Stimulated activated CD4-positive, alpha-beta T cell treated with anti-CD3 and anti-CD28 coated beads, Interleukin-4, amount 100 ng/mL, for 48 hours (primary cell): ENCODE data around the gene CLEC3A.
"Not testable (repeated sequence)": the region's sequence is repeated elsewhere in the genome, so short reads cannot be mapped to it uniquely, and the experiment has no call there.

ENCODE experiments used
- DNase-seq, 2 donors: peaks; one replicate each; pipeline ENCODE4 v3.0.0-alpha.2; 2020; ENCODE audit warnings: low read depth in 2 of 2

CLEC3A gene, protein sequence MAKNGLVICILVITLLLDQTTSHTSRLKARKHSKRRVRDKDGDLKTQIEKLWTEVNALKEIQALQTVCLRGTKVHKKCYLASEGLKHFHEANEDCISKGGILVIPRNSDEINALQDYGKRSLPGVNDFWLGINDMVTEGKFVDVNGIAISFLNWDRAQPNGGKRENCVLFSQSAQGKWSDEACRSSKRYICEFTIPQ

DNA sequence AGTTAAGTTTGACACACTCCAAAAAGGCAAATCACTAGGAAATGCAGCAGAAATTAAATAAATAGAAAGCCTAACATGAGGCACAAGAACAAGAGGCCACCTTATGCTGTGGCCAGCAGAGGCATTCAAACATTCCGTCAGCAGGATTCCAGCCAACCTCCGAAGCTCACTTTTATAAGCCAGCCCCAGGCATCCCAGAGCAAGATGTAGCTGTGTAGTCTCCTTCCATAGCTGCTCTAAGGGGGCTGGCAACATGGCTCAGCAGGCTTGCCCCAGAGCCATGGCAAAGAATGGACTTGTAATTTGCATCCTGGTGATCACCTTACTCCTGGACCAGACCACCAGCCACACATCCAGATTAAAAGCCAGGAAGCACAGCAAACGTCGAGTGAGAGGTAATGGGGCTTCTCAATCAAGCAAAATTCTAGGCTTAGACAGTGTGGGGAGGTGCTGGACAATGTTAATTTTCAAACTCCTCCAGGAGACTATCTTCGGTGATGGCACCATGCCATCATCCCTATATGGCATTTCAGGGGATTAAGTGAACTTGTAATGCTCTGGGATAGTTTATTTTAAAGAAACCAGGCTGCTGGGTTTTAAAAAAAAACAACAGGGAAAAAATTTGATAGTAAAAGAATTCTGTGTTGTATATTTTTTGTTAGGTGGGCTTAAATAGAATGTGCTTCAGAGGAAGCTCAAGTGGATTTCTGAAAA lies at the start of gene CLEC3A:
CLEC3A (plus strand) TSS at position 202 of the 714 bp plus-strand sequence; CDS start at position 281, 79 bp downstream.
- no peak for DNase-seq

DNA sequence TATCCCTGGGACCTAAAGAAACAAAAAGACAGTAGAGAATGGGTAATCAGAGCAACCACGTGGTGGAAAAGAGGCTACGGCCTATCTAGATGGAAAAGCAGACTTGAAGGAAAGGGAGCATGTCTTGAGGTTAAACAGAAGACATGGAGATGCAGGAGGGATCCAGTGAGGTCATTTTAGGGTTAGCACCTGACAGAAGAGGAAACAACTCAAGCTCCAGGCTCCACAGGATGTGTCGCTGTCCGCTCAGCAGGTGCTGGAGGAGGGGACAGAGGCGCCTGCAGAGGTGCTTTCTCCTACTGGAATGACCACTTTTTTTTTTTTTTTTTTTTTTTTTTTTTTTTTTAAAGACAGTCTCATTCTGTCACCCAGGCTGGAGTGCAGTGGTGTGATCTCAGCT lies 47.5 kb upstream of the CLEC3A start:
- no peak for DNase-seq

DNA sequence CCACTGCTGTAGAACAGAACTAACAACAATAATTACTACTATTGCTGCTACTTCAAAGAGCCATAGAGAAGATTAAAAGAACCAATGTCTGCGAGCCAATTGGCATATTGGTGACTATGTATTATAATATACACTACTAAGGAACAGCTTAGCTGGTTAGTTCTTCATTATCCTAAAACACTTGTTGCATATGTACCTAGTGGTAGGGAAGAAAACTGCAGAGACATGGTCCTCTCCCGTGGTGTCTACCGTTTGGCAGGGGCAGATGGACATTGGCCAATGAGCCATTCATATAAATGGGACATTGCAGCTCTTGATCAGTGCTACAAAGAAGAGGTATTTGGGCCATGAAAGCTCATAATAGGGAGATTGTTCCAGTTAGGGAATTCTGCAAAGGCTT lies 46.4 kb upstream of the CLEC3A start:
- no peak for DNase-seq

DNA sequence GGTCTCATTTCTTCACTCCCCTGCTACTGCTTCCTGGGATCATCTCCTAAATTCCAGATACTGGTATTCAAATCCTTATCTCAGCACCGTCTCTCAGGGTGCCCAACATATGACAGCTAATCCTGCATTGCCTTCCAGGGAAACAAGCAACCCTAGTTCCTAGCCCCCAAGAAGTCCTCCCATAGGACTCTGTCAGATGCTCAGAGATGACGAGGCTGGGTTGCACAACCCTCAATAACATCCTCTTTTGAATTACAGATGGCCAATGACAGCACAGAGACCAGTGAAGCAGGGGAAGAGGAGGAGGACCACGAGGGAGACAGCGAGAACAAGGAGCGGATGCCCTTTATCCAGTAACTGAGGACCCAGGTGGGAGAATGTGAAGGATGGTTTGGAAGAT lies 45.0 kb upstream of the CLEC3A start:
- no peak for DNase-seq

DNA sequence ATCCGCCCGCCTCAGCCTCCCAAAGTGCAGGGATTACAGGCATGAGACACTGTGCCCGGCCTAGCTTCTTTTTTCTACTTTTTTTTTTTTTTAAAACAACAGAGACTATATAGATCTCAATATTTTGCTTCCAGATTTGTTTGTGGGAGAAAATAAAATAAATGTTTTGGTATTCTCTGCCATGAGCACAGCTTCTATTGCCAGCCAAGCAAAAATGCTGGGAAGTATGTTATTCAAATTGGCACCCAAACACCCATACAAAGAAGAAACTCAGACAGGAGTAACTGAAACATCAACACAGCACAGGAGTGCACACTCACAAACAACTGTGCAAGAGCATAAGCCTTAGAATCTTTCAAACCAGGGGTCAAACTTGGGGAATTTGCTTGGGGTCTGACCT lies 37.2 kb upstream of the CLEC3A start:
- no peak for DNase-seq

DNA sequence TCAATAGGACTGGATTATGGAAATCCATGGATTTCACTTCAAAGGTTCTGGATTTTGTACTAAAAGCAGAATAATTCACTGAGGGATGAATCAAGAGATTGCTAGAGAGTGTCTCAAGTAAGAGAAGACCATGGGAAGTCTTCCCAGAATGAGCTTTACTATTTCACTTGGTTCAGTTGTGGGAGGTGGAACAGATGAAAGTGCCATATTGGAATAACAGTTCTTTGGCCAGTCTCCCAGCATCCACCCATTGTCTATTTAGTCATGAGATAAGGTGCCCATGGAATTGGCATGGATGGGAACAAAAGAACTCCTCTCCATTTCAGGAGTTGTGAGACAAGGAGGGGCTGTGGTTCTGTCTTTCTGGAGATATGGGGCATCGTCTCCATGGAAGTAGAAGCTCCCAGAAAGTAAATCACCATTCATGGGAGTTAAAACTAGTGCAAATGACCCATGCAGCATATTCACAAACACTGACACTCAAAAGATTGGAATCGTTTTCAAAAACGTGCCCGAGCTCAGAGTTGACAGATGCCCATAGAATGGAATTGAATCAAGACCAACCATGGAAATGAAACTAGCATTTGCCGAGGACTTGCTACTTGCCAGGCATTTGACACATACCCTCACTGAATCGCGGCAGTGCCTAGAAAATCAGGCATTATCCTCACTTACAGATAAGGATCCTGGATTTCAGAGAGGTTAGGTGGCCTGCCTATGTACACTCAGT lies 36.2 kb upstream of the CLEC3A start:
- no peak for DNase-seq

DNA sequence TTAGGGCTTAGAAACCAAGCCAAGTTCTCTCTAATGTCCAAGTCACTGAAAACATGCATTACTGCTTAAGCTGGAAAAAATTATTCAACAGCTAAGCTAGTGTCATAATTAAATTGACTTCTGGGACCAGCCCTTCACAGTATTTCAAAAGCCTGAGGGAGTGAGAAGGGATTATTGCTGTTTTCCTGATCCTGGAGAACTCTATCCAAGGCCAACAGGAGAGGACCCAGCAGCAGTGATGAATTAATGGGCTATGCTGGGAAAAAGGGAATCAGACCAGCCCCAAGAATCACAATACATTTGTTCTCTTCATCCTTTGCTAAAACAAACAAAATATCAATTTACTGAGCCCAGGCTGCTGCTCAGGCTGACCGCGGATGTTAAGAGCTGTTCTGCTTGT lies 34.5 kb upstream of the CLEC3A start:
- DNase-seq, result no peak

DNA sequence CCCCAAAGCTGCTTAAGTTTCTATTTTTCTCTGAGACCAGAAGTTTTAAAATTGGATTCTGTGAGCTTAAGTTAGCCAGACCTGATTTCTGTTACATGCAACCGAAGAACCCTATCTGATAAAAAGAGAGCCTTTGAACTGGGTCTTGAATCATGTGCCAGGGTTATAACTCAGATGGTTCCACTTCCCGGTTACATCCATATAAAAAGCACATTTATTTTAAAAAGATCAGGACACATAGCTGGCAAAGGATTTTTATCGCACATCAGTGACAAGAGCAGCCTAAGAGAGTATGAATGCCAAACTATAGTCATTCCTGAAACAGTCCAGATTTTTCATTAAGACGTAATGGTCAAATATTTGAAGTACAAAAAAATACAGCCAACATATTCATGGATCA lies 32.5 kb upstream of the CLEC3A start:
- no peak for DNase-seq

DNA sequence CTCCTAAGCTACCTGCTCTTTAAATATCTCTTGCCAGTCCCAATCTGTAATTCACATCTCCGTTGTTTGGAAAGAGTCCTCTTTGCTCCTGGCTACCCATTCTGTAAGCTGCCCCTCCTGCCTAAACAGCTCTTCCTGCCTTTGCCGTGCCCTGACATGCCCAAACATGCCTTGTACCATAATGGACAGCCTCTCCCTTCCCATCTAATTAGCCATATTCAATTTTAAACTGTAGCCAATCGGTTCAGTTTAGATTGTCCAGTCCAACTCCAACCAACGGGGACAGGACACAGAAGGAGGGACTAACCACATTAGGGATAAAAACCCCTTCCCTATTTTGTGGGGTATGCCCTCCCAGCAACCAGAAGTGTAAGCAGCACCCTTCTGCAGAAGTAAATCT lies 30.6 kb upstream of the CLEC3A start:
- no peak for DNase-seq

DNA sequence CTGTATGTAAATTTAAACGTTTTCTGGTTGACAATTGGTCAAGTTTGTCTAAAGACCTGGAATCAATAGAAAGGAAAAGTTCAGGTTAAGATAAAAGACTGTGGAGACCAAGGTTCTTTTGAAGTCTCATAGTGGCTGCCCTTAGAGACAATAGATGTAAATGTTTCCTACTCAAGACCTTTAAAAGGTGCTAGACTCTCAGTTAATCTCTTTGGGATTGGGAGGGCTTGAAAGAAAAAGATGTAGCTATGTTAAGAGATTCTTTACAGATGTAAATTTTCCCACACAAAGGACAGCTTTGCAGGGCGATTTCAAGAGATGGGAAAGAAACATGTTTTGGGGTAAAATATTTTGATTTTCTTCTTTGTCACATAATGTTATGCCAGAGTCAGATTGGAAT lies 30.0 kb upstream of the CLEC3A start:
- not testable (repeated sequence) for DNase-seq

DNA sequence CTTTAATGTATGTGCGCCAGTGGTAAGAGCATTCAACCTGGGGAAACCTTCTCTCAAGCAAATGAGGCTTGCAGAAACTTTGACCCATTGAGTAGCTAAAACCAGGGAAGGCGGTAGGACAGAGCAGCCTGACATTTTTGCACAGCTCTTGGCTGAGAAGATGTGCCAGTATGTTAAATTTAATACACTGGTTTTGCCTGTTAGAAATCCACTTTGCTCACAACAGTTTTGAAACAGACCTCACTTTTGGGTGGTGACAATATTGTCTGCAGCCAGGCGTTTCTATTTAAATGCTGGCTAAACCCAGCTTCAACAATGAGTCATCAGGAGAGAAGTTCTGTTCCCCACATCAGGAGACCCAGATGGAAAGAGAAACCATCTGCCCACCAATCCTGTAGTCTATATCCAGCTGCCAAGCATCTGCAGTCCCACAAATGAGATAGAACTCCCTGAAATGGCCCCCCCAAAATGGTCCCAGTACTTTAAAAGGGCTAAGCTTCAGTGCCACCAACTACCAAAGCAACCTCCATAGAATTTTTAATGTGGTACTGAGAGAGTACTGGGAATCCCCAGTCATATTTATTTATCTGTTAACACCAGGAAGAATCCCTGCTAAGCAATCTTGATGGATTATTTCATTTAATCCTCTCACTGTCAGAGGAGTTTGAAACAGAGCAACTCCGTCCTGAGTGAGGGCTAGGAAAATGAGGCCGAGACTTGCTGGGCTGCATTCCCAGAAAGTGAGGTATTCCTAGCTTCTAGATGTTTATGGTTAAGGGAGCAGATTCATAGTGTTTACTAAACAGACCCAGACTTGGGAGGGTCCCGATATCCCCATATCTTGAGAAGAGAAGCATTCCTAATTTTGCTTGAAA lies 29.0 kb upstream of the CLEC3A start:
- DNase-seq, result no peak

DNA sequence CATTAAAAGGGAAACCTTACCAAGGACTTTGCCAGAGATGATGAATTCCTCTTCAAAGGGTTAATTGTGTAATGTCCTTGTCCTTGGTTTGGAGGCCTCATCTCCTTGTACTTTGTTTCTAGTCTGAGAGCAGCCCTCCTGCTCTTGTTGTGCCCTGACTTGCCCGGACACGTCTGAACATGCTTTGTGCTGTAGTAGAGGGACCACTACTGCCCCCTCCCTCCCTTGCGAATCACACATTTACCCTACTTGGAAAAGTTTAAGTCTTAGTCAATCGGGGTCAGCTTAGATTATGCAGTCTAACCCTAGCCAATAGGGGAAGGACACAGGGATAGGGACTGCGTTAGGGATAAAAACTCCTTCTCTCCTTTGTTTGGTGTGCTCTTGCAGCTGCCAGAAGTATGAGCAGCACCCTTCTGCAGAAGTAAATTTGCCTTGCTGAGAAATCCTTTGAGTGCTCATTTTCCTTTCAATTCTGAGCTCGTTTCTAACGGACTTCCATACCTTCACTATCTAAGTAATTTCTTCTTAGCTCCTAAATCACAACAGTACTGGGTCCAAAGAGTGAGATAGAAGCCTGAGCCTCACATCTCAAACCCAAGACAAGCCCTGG lies 26.4 kb upstream of the CLEC3A start:
- no peak for DNase-seq

DNA sequence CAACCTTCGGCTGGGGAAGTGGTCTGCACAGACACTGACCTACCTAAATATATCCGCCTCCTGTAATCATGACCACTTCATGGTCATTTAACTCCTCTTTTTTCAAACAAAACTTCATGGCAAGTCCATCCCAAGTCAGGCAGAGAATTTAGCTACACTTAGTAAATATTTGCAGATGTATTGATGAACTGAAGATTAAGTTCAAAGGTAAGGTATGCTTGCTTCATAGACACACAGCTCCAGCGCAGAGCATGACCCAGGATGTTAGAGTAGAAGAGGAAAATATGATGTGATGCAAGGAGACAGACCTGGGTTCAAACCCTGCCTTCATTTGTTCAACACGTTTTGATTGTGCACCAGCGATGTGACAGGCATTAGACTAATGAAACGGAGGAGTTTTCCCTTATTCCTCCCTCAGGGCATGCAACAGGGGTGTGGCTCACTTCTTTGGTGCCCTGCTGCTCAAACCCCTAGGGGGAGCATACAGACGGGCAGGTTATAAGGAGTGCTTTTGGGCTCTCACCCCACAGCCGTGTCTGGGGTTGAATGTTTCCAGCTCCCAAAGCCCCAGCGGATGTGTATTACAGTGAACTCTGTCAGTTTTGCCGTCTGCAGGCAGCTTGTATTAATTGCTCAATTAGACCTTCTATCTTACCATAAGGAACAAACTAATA lies 23.9 kb upstream of the CLEC3A start:
- DNase-seq, result no peak

DNA sequence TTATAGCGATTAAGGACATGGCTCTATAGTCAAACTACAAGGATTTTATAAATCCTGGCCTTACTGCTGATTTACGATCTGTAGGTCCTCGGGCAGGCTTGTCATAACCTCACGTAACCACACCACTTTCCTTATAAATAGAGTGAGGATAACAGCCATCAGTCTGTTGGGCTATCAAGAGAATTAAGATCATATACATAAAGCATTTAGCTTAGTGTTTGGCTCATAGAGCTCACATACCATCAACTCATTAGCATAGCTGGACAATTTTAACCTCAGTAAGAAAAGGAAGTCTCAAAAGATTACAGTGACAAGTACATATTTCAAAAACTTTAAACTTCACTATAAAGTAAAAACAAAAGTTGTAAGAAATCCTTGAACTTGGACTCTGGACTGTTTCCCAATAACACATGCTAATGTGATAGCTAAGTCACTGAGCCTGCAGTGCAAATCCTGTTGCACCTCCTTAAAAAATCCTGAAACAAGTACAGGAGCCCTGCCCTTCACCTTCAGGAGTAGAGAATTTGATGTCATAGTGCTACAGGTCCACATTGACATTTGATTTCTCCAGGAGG lies 20.8 kb upstream of the CLEC3A start:
- no peak for DNase-seq

DNA sequence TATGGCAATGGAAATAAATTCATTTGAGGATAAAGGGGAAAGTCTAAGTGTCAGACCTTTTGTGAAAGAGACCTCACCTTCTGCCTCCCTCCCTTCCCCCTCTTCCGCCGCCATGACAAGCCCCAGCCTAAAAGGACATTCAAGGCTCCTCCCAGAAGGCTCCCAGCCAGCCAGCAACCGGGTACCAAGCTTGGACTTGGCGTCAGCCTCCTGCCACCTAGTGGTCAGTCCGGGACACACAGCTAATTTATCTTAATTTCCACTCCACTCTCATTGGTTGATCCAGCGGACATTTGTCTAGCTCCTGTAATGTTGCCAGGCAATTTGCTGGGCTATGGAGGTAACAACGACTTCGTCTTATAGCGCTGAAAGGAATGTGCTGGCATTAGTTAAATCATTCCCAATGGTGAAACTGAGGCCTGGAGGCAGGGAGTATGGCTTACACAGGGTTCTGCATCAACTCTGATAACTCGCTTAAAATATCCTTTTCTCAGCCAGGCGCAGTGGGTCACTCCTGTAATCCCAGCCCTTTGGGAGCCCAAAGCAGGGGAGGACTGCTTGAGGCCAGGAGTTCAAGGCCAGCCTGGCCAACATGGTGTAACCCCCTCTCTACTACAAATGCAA lies 19.3 kb upstream of the CLEC3A start:
- DNase-seq, result peak; percentile 68 to 73

DNA sequence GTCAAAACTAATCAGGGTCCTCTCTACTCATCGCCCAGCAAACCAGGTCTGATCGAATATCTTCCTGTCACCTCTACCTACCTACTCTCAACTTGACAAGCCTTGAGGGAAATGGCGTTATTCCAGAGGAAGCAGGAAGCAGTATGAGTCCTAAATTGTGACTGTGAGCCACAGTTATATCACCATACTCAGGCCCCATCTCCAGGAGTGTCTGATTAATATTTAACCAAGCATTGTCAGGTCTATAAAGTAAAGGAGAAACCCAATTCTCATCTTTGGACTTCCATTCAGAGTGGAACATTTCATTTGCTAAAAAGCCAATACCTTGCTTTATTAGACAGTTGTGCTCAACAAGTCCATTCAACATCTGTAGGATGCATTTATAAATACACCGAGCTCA lies 17.8 kb upstream of the CLEC3A start:
- no peak for DNase-seq

DNA sequence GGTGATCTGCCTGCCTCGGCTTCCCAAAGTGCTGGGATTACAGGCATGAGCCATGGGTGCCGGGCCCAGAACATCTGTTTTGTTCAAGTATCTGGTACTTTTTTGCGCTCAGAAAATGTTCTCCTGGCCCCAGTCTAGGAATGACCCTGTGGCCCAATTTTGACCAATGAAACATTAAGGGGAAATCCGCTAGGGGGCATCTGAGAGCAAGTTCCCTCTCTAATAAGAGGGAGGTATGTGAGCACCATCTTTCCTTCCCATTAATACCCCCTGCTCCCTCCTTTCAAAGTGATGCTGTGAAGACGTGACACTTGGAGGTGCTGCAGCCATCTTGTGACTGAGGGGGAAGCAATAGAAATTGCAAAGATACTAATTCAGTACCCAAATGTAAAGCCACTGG lies 16.5 kb upstream of the CLEC3A start:
- DNase-seq, result no peak

DNA sequence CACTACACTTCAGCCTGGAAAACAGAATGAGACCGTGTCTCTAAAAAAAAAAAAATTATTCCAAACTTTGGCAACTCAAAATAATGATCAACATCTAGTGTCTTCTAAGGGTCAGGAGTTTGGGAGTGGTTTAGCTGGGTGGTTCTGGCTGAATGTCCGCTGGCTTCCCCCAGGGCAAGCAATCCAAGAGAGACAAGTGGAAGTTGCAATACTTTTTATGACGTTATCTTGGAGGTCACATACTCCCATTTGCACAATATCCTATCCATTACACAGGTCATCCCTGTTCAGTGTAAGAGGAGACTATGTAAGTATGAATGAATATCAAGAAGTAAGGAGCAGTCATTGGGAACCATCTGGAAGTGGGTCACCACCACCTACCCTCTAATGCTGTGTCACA lies 15.2 kb upstream of the CLEC3A start:
- no peak for DNase-seq

DNA sequence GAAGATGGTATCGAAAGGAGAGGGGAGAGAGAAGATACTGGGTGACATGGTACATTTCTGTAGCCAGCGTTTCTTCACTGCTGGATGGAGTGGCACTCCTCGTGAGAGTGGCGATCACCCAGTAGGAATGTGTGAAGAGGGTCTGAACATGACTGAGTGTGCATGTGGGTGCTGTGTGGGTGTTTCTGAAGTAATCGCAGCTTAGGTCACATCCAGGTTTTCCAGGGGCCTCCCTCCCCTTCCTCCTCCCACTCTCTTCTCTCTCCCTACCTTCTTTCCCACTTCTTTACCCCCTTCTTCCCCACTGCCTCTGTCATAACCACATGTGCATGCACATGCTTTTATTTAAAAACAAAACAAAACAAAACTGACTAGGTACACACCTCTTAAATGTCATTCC lies 1.8 kb downstream of the CLEC3A start:
- no peak for DNase-seq

DNA sequence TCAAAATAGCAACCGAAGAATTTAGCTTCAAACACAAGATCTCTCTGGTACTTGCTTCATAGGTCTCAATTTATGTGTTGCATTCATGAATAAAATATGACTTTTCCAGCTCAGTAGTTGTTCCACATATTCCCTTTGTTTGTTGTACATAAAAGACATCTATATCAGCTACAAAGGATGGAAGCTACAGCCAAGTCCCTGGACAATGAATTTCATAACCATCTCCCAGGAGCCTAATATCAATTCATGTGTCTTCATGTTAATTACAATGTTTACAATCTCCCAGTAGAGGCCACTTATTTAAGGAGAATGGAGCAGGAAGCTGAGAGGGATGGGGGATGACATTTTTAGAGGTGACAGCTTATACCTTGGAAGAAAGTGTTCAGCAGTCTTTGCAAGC lies 3.3 kb downstream of the CLEC3A start:
- DNase-seq, result no peak
